HEK293 (cell line): ENCODE measurements around the gene RPRD1B.

Experiments used
- CTCF ChIA-PET: fragments of 350-600 bp; formaldehyde crosslinking; extraction: SDS; loops from one replicate; lab custom pipeline; 2021; ENCODE audit warnings: antibody characterized with exemption; lab: Yijun Ruan, JAX
- POLR2A ChIA-PET: fragments of 300-600 bp; formaldehyde crosslinking; extraction: SDS; loops from one replicate; lab custom pipeline; 2020; ENCODE audit warnings: antibody characterized with exemption, inconsistent platforms; lab: Yijun Ruan, JAX
- H3K27ac ChIP-seq: fragments of 200-500 bp; sonication (Bioruptor generic); 2 replicates; pipeline ENCODE4 v1.5.1; 2014; ENCODE audit warnings: low read depth, low read length, control low read depth, inconsistent platforms; ENCODE audit errors: extremely low read depth
- H3K36me3 ChIP-seq, 2 experiments: fragments of 200-500 bp in 1 of 2; sonication (Bioruptor generic) in 1 of 2; 1 replicate in 1 of 2; 2 replicates in 1 of 2; pipeline ENCODE4 v1.5.1; 2014 to 2017; ENCODE audit warnings: inconsistent platforms in 2 of 2, low read length in 2 of 2; ENCODE audit not compliant: control insufficient read depth in 2 of 2, insufficient read depth in 1 of 2
- H3K4me1 ChIP-seq: fragments of 200-500 bp; sonication (Bioruptor generic); 2 replicates; pipeline ENCODE4 v1.5.1; 2014; ENCODE audit warnings: mild to moderate bottlenecking, low read length, inconsistent platforms; ENCODE audit not compliant: control insufficient read depth, insufficient read depth
- H3K4me3 ChIP-seq: 2 replicates; pipeline ENCODE4 v1.5.1; 2011; ENCODE audit warnings: low read depth, mild to moderate bottlenecking, control low read depth, low read length, moderate library complexity
- H3K9me3 ChIP-seq: fragments of 200-500 bp; sonication (Bioruptor generic); 2 replicates; pipeline ENCODE4 v1.5.1; 2014; ENCODE audit warnings: low read depth, low read length, inconsistent platforms; ENCODE audit not compliant: control insufficient read depth, insufficient read depth
- ELK4 ChIP-seq: IDR thresholded peaks from 2 replicates; pipeline ENCODE4 v1.6.1; 2011; ENCODE audit warnings: mild to moderate bottlenecking, low read depth, low read length, borderline replicate concordance
- MYNN ChIP-seq: fragments of 450-650 bp; formaldehyde crosslinking; IDR thresholded peaks from 2 replicates; pipeline ENCODE4 v1.5.1; 2016; ENCODE audit warnings: missing biosample characterization, missing genetic modification characterization, borderline replicate concordance
- PRDM1 ChIP-seq: fragments of 450-650 bp; formaldehyde crosslinking; IDR thresholded peaks from 2 replicates; pipeline ENCODE4; 2016; ENCODE audit warnings: missing biosample characterization, missing genetic modification characterization
- PRDM6 ChIP-seq: fragments of 450-650 bp; formaldehyde crosslinking; IDR thresholded peaks from 2 replicates; pipeline ENCODE4 v1.5.1; 2017; ENCODE audit warnings: missing biosample characterization, missing genetic modification characterization
- SETDB1 ChIP-seq: IDR thresholded peaks from one replicate; pipeline ENCODE4 v1.6.1; 2017; ENCODE audit warnings: mild to moderate bottlenecking, low read length, moderate library complexity, mixed read lengths; ENCODE audit not compliant: insufficient read length
- ZBTB17 ChIP-seq: fragments of 450-650 bp; formaldehyde crosslinking; IDR thresholded peaks from 2 replicates; pipeline ENCODE4 v1.5.1; 2016; ENCODE audit warnings: missing biosample characterization, missing genetic modification characterization
- ZNF121 ChIP-seq: fragments of 450-650 bp; formaldehyde crosslinking; IDR thresholded peaks from 2 replicates; pipeline ENCODE4 v1.5.1; 2016; ENCODE audit warnings: missing biosample characterization, missing genetic modification characterization
- ZNF148 ChIP-seq: fragments of 450-650 bp; formaldehyde crosslinking; IDR thresholded peaks from 2 replicates; pipeline ENCODE4 v1.5.0; 2017; ENCODE audit warnings: missing biosample characterization, missing genetic modification characterization, borderline replicate concordance
- ZNF175 ChIP-seq: fragments of 450-650 bp; formaldehyde crosslinking; IDR thresholded peaks from 2 replicates; pipeline ENCODE4 v1.5.1; 2016; ENCODE audit warnings: missing biosample characterization, missing genetic modification characterization
- ZNF2 ChIP-seq: fragments of 450-650 bp; formaldehyde crosslinking; IDR thresholded peaks from 2 replicates; pipeline ENCODE4 v1.5.1; 2016; ENCODE audit warnings: missing biosample characterization, missing genetic modification characterization
- ZNF202 ChIP-seq: fragments of 450-650 bp; formaldehyde crosslinking; IDR thresholded peaks from 2 replicates; pipeline ENCODE4 v1.5.1; 2016; ENCODE audit warnings: missing biosample characterization, missing genetic modification characterization, borderline replicate concordance
- ZNF211 ChIP-seq: fragments of 450-650 bp; formaldehyde crosslinking; IDR thresholded peaks from 2 replicates; pipeline ENCODE4 v1.5.1; 2016; ENCODE audit warnings: low read depth, missing biosample characterization, missing genetic modification characterization
- ZNF530 ChIP-seq: fragments of 450-650 bp; formaldehyde crosslinking; IDR thresholded peaks from 2 replicates; pipeline ENCODE4 v1.5.1; 2016; ENCODE audit warnings: low read depth, missing biosample characterization, missing genetic modification characterization
- ZNF544 ChIP-seq: fragments of 450-650 bp; formaldehyde crosslinking; IDR thresholded peaks from 2 replicates; pipeline ENCODE4 v1.5.0; 2017; ENCODE audit warnings: missing biosample characterization, missing genetic modification characterization
- ZNF558 ChIP-seq: fragments of 450-650 bp; formaldehyde crosslinking; IDR thresholded peaks from 2 replicates; pipeline ENCODE4 v1.5.1; 2016; ENCODE audit warnings: missing biosample characterization, missing genetic modification characterization
- ZNF645 ChIP-seq: fragments of 450-650 bp; formaldehyde crosslinking; IDR thresholded peaks from 2 replicates; pipeline ENCODE4; 2016; ENCODE audit warnings: missing biosample characterization, missing genetic modification characterization
- ZNF664 ChIP-seq: fragments of 450-650 bp; formaldehyde crosslinking; IDR thresholded peaks from 2 replicates; pipeline ENCODE4 v1.5.1; 2016; ENCODE audit warnings: missing biosample characterization, missing genetic modification characterization
- ZNF792 ChIP-seq: fragments of 450-650 bp; formaldehyde crosslinking; IDR thresholded peaks from 2 replicates; pipeline ENCODE4 v1.5.1; 2016; ENCODE audit warnings: missing biosample characterization, missing genetic modification characterization
- ZSCAN30 ChIP-seq: fragments of 450-650 bp; IDR thresholded peaks from 2 replicates; pipeline ENCODE4 v1.5.1; 2018; ENCODE audit warnings: missing biosample characterization, mild to moderate bottlenecking, missing genetic modification characterization, moderate library complexity
- ZSCAN4 ChIP-seq: fragments of 450-650 bp; formaldehyde crosslinking; IDR thresholded peaks from 2 replicates; pipeline ENCODE4 v1.5.1; 2017; ENCODE audit warnings: missing biosample characterization, missing genetic modification characterization

The RPRD1B gene

GRCh38 chr20:38115896-38116295, 82.3 kb downstream of the RPRD1B start (continued):
- TF ChIP-seq ZSCAN4 (tag by site-specific recombination) = no peak
- no peak for TF ChIP-seq ZNF530 (tag by site-specific recombination)
- no peak for TF ChIP-seq ZNF175 (tag by site-specific recombination)
- TF ChIP-seq ZNF211 = no peak
- TF ChIP-seq ZNF645 (tag by site-specific recombination) = no peak
- no peak for TF ChIP-seq ZNF202 (tag by site-specific recombination)
- no peak for TF ChIP-seq ZBTB17 (tag by site-specific recombination)

- H3K9me3 ChIP-seq = no peaks in the 10 kb centered on the region
- CTCF ChIA-PET = interaction anchor here (0.5 to 4.1 kb wide), 5 partner anchors 11 to 932 kb away, joined by 3 to 49 read pairs (median 4); partner anchors contain the start of gene TGM2
- POLR2A ChIA-PET = no interaction called here
Observed at GRCh38 chr20:38116409-38117165, 83.0 kb downstream of the RPRD1B start.

GRCh38 chr20:38117205-38117604, 83.7 kb downstream of the RPRD1B start:
- H3K36me3 ChIP-seq = no peaks in the 10 kb centered on the region
- no peak overlapping the region for H3K4me3 ChIP-seq
- CTCF ChIA-PET = interaction anchor here (0.5 to 0.7 kb wide), 2 partner anchors 671 to 933 kb away, joined by 3 read pairs; no protein-coding TSS in a partner anchor
- no peak overlapping the region for H3K27ac ChIP-seq
- H3K9me3 ChIP-seq = no peaks in the 10 kb centered on the region
- TF ChIP-seq ZNF121 (tag by site-specific recombination) (no peak), SETDB1 (peak; percentile 1)
- TF ChIP-seq, all 188 proteins: peak for 1
- POLR2A ChIA-PET = no interaction called here
- no peaks in the 10 kb centered on the region for H3K4me1 ChIP-seq

More at GRCh38 chr20:38116409-38117165, 83.0 kb downstream of the RPRD1B start:
- no peaks in the 10 kb centered on the region for H3K36me3 ChIP-seq
- TF ChIP-seq SETDB1 (peak; percentile 17), ZNF148 (tag by site-specific recombination) (no peak), ZNF558 (tag by site-specific recombination) (peak; percentile 97)
- no peak overlapping the region for H3K27ac ChIP-seq
- no peak overlapping the region for H3K4me3 ChIP-seq
- H3K4me1 ChIP-seq = no peaks in the 10 kb centered on the region

- ChIA-PET POLR2A (no interaction called here), CTCF (no interaction called here)
- H3K4me3 ChIP-seq = no peak overlapping the region
- H3K27ac ChIP-seq = no peak overlapping the region
- H3K4me1 ChIP-seq = no peaks in the 10 kb centered on the region
- H3K36me3 ChIP-seq = no peaks in the 10 kb centered on the region
- H3K9me3 ChIP-seq = no peaks in the 10 kb centered on the region
- TF ChIP-seq PRDM1 (tag by site-specific recombination) (no peak), ZNF544 (tag by site-specific recombination) (no peak), ZSCAN30 (tag by site-specific recombination) (no peak), ZNF2 (tag by site-specific recombination) (no peak), ZNF792 (no peak), ZNF664 (no peak), PRDM6 (tag by site-specific recombination) (no peak), MYNN (tag by site-specific recombination) (no peak), ELK4 (no peak)
Observed at GRCh38 chr20:38117635-38118034, 84.1 kb downstream of the RPRD1B start.
